Dendritic cell treated with granulocyte-macrophage colony-stimulating factor and Interleukin-4, amounts not matched to agents 40 ng/mL and 50 ng/mL, for 4 days (primary cell): ENCODE measurements around the gene GORAB.

Experiments used
- H3K27ac Mint-ChIP-seq: one replicate; pipeline ENCODE4 v1.8.0; 2022; ENCODE audit warnings: mild to moderate bottlenecking, mixed read lengths
- H3K27me3 Mint-ChIP-seq: one replicate; pipeline ENCODE4 v1.8.0; 2022; ENCODE audit warnings: mild to moderate bottlenecking, mixed read lengths
- H3K36me3 Mint-ChIP-seq: one replicate; pipeline ENCODE4 v1.8.0; 2022; ENCODE audit warnings: low read depth, mixed read lengths
- H3K4me1 Mint-ChIP-seq: one replicate; pipeline ENCODE4 v1.8.0; 2022; ENCODE audit warnings: low read depth, mixed read lengths
- H3K4me3 Mint-ChIP-seq: one replicate; pipeline ENCODE4 v1.8.0; 2022; ENCODE audit warnings: mild to moderate bottlenecking, moderate library complexity, mixed read lengths
- H3K9me3 Mint-ChIP-seq: one replicate; pipeline ENCODE4 v1.8.0; 2022; ENCODE audit warnings: mixed read lengths
- intact Hi-C: fragments of 100-400 bp; cut with micrococcal nuclease; formaldehyde crosslinking; loops from one replicate; pipeline ENCODE4 v1.15.0; 2022

Gene GORAB

DNA sequence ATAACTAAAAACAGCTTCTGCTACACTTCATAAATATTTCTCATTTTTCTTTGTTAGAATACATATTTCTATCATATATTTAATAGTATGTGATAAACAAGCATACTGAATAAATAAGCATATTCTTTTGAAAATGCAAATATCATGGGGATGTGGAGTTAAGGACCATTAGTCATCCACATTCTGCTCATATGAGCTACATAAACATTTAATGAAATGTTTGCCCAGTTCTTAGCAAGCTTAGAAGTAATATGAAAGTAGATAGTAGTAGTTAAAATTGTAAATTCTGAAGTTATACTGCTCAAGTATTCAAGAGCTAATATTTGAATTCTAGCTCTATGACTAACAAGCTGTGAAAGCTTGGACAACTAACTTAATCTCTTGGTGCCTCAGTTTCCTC lies 10.1 kb upstream of the GORAB start:
- H3K27me3 Mint-ChIP-seq, result peaks cover 11% of the 10 kb centered on the region
- no peaks in the 10 kb centered on the region for H3K9me3 Mint-ChIP-seq
- no peaks in the 10 kb centered on the region for H3K36me3 Mint-ChIP-seq
- H3K4me1 Mint-ChIP-seq, result no peaks in the 10 kb centered on the region
- intact Hi-C loops, result no loop called here
- no peak overlapping the region for H3K27ac Mint-ChIP-seq
- no peak overlapping the region for H3K4me3 Mint-ChIP-seq

DNA sequence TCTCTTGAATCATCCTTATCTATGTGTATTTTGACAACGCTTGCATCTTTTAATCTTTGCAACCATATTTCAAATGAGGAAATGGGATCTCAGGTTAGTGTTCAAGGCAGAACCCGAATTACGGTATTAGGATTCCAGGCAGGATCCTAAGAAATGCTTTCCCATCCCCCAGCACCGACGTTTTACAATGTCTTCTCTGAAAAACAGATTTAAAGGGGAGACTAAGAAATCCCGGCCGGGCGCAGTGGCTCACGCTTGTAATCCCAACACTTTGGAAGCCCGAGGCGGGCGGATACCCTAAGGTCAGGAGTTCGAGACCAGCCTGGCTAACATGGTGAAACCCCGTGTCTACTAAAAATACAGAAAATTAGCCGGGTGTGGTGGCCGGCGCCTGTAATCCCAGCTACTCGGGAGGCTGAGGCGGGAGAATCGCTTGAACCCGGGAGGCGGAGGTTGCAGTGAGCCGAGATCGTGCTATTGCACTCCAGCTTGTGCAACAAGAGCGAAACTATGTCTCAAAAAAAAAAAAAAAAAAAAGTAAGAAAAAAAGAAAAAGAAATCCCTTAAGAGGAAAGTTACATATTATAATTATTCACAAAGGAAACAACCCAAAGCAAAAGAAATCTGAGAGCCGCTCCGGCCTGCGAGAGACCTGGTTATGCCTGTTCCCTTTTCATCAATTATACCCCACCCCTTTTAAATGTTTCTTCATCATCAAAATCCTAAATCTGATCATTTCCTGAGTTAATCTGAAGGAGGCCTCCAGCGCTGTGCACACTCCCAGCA lies 801 bp upstream of the GORAB start:
- intact Hi-C loops, result loop anchor here (5.0 to 10.0 kb wide), 3 partner anchors 459 to 1156 kb away; partner anchors contain the start of genes KIFAP3 and SCYL3
- H3K27ac Mint-ChIP-seq, result no peak overlapping the region
- peaks cover 10% of the 10 kb centered on the region for H3K27me3 Mint-ChIP-seq
- H3K9me3 Mint-ChIP-seq, result no peaks in the 10 kb centered on the region
- peaks cover 6% of the 10 kb centered on the region for H3K4me1 Mint-ChIP-seq
- H3K36me3 Mint-ChIP-seq, result peaks cover 6% of the 10 kb centered on the region
- no peak overlapping the region for H3K4me3 Mint-ChIP-seq

DNA sequence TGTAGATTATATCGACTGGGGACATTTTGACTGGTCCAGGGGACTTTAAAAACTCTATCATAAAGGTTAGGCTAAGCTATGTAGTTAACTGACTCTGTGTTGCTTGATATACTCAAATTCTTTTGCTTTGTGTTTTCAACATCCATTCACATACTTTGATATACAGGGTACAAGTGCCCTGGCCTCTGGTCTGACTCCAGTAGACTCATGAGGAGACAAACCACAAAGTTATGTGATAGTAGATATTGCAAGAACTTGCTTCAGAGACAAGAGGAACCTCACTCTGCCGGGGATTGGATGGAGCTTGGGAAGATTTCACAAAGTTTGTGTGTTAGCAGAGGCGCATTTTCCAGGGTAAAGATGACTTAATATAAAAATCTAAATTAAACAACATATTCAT lies 1.3 kb downstream of the GORAB start:
- intact Hi-C loops, result loop anchor here (5.0 to 10.0 kb wide), 3 partner anchors 461 to 1158 kb away; partner anchors contain the start of genes KIFAP3 and SCYL3
- peaks cover 18% of the 10 kb centered on the region for H3K36me3 Mint-ChIP-seq
- peaks cover 17% of the 10 kb centered on the region for H3K4me1 Mint-ChIP-seq
- no peak overlapping the region for H3K27ac Mint-ChIP-seq
- H3K4me3 Mint-ChIP-seq, result no peak overlapping the region
- no peaks in the 10 kb centered on the region for H3K9me3 Mint-ChIP-seq
- H3K27me3 Mint-ChIP-seq, result peaks cover 6% of the 10 kb centered on the region

DNA sequence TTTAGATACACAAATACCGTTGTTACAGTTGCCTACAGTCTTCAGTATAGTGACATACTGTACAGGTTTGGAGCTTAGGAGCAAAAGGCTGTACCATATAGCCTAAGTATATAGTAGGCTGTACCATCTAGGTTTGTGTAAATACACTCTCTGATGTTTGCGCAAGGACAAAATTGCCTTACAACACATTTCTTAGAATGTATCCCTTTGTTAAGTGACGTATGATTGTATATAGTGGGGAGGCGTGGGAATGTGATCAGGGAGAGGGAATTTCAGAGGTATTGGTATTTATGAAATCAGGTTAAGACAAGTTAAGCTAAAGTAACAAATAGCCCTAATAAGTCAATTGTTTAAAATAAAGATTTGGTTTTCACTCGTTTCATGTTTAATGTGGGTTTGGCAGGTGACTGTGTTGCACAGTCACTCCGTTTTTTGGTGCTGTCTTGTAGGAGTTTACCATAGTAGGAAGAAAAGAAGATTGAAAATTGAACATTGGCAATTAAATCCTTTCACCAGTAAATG lies 2.7 kb downstream of the GORAB start:
- H3K27ac Mint-ChIP-seq, result no peak overlapping the region
- H3K27me3 Mint-ChIP-seq, result peaks cover 2% of the 10 kb centered on the region
- intact Hi-C loops, result loop anchor here (5.0 to 10.0 kb wide), 3 partner anchors 462 to 1160 kb away; partner anchors contain the start of genes KIFAP3 and SCYL3
- H3K4me1 Mint-ChIP-seq, result peaks cover 17% of the 10 kb centered on the region
- peaks cover 28% of the 10 kb centered on the region for H3K36me3 Mint-ChIP-seq
- H3K9me3 Mint-ChIP-seq, result no peaks in the 10 kb centered on the region
- no peak overlapping the region for H3K4me3 Mint-ChIP-seq

DNA sequence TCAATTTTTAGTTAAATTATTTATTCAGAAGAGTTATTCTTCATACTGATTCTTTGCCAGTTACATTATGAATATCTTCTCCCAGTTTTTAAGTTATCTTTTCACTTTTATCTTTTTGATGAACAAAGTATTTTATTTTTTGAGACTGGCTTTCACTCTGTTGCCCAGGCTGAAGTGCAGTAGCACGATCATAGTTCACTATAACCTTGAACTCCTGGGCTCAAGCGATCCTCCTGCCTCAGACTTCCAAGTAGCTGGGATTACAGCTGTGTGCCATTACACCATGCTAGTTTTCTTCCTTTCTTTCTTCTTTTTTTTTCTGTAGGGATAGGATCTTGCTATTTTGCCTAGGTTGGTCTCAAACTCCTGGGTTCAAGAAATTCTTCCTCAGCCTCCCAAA lies 3.5 kb downstream of the GORAB start:
- no peak overlapping the region for H3K27ac Mint-ChIP-seq
- no peaks in the 10 kb centered on the region for H3K9me3 Mint-ChIP-seq
- peaks cover 35% of the 10 kb centered on the region for H3K36me3 Mint-ChIP-seq
- H3K4me1 Mint-ChIP-seq, result peaks cover 23% of the 10 kb centered on the region
- H3K4me3 Mint-ChIP-seq, result no peak overlapping the region
- intact Hi-C loops, result loop anchor here (10.0 kb wide), 1 partner anchor 1161 kb away; no protein-coding TSS in a partner anchor
- no peaks in the 10 kb centered on the region for H3K27me3 Mint-ChIP-seq

DNA sequence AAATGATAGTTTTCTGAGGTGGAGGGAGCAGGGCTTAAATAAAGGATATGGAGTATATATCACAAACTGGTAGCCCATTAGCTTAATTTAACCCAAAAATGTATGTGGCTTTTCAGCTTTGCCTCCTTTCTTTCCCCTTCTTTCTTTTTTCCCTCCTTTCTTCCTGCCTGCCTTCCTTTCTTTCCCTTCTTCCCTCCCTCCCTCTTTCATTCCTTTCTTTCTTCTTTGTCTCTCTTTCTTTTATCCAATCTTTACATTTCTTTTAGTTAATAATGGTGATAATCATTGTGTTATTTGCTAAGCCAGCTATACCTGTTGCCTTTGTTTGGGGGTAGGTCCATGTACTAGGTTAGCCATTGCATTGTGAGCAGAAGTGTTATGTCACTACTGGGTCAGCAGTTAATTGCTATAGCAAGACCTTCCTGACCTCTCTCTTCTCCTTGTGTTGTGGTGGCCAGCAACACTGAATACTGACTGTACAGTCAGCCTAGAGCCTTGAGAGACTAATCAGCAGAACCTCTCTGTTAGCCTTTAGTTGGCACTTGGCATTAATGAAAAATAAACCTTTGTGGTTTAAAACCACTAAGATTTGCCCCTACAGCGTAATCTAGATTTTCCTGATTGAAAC lies 5.1 kb downstream of the GORAB start:
- peaks cover 51% of the 10 kb centered on the region for H3K36me3 Mint-ChIP-seq
- intact Hi-C loops, result loop anchor here (10.0 kb wide), 1 partner anchor 1162 kb away; no protein-coding TSS in a partner anchor

DNA sequence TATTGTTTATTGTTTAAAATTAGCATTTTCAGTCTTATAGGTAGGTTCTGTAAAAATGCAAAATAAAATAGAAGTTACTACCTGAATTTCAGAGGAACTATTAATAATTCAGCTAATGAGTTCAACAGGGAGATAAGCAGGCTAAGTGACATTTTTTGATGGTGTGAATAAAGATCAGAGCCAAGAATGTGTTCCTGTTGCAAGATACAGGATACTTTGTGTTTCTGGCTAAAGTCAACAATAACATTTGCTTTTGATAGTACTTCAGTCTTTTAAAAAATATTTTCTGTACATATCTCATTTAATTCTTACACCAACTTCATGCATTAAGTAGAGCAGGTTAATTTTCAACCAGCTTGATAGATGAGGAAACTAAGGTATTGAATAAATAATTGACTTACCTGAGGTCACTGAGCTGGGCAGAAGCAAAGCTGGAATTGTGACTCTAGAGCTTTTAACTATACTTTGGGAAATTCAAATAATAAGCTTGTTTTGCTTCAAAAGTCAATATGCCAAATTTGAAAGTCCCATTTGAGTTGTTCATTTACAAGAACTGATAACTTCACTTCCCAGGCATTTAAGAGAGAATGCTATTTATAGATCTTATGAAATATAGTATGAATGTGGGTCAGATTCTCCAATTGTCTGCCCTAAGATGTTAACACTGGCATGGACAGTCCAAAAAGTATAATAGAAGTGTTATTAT lies 6.0 kb downstream of the GORAB start:
- intact Hi-C loops, result loop anchor here (10.0 kb wide), 1 partner anchor 1163 kb away; no protein-coding TSS in a partner anchor
- Mint-ChIP-seq H3K9me3 (no peaks in the 10 kb centered on the region), H3K27me3 (no peaks in the 10 kb centered on the region), H3K27ac (no peak overlapping the region), H3K4me3 (no peak overlapping the region), H3K36me3 (peaks cover 61% of the 10 kb centered on the region), H3K4me1 (peaks cover 28% of the 10 kb centered on the region)

More for the DNA sequence above, 5.1 kb downstream of the GORAB start:
- Mint-ChIP-seq H3K4me3 (no peak overlapping the region), H3K9me3 (no peaks in the 10 kb centered on the region), H3K27me3 (no peaks in the 10 kb centered on the region), H3K27ac (no peak overlapping the region), H3K4me1 (peaks cover 28% of the 10 kb centered on the region)

DNA sequence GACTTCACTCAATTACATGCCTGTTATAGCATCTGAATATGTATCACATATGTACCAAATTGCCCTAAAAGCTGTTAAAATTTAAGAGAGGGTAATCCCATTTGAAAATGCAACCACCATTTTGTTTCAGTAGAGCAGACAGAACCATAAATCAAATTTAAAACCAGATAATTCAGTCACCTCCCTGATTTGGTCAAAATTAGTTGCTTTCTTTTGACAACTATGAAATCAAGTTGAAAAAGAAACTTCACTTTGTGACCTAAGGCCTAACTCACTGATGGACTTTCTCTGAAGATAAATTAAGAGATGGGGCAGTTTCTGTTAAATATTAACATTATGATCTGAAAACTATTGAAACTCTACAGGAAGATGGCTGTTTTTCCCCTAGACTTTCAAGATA lies 6.7 kb downstream of the GORAB start:
- H3K36me3 Mint-ChIP-seq, result peaks cover 68% of the 10 kb centered on the region
- H3K9me3 Mint-ChIP-seq, result no peaks in the 10 kb centered on the region
- intact Hi-C loops, result loop anchor here (10.0 kb wide), 1 partner anchor 1164 kb away; no protein-coding TSS in a partner anchor
- H3K4me3 Mint-ChIP-seq, result no peak overlapping the region
- no peaks in the 10 kb centered on the region for H3K27me3 Mint-ChIP-seq
- H3K4me1 Mint-ChIP-seq, result peaks cover 28% of the 10 kb centered on the region
- no peak overlapping the region for H3K27ac Mint-ChIP-seq

DNA sequence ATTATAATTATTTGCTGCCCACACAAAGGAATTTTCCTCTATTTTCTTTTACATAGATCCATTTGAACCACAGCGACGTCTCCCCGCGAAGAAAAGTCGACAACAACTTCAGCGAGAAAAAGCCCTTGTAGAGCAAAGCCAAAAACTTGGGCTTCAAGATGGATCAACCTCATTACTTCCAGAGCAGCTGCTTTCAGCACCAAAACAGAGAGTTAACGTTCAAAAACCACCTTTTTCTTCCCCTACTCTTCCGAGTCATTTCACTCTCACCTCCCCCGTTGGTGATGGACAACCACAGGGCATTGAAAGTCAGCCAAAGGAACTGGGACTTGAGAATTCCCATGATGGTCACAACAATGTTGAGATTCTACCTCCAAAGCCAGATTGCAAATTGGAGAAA lies 7.2 kb downstream of the GORAB start:
- peaks cover 28% of the 10 kb centered on the region for H3K4me1 Mint-ChIP-seq
- intact Hi-C loops, result loop anchor here (10.0 kb wide), 1 partner anchor 1164 kb away; no protein-coding TSS in a partner anchor
- no peak overlapping the region for H3K4me3 Mint-ChIP-seq
- no peaks in the 10 kb centered on the region for H3K27me3 Mint-ChIP-seq
- H3K9me3 Mint-ChIP-seq, result no peaks in the 10 kb centered on the region
- H3K27ac Mint-ChIP-seq, result no peak overlapping the region
- peaks cover 73% of the 10 kb centered on the region for H3K36me3 Mint-ChIP-seq

DNA sequence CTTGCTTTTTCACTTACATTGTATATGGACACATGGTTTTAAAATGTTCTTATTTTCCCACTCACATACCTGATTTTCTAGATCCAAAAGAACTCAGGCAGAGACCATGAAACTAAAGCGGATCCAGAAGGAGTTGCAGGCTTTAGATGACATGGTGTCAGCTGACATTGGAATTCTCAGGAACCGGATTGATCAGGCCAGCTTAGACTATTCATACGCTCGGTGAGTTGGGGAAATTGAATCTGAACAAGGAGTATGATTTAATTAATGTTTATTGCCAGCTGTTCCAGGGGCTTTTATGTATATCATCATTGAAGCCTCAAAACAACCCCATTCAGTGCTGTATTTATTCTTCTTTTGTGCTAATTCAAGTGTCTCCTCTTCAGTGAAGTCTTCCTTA lies 12.7 kb downstream of the GORAB start:
- Mint-ChIP-seq H3K27me3 (no peaks in the 10 kb centered on the region), H3K36me3 (peaks cover 96% of the 10 kb centered on the region), H3K27ac (no peak overlapping the region), H3K9me3 (no peaks in the 10 kb centered on the region), H3K4me3 (no peak overlapping the region), H3K4me1 (peaks cover 11% of the 10 kb centered on the region)
- intact Hi-C loops, result no loop called here

DNA sequence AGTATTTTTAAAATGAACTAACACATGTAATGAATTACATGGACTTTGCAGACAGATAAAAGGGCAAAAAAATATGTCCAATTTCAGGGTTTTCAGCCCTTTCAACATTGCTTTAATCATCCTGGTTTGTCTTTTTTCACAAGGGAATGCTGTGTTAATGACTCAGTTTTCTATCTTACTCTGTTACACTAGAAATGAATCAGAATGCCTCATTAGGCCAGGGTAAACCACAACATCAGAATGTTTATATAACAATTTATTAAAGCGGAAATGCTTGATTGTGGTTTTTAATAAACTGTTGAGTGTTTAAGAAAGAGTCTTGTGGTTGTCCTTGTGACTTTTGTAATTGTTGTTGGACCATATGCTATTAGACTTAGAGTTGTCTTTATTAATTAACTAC lies 13.5 kb downstream of the GORAB start:
- intact Hi-C loops, result no loop called here
- no peaks in the 10 kb centered on the region for H3K9me3 Mint-ChIP-seq
- H3K27me3 Mint-ChIP-seq, result no peaks in the 10 kb centered on the region
- H3K4me1 Mint-ChIP-seq, result peaks cover 4% of the 10 kb centered on the region
- no peak overlapping the region for H3K27ac Mint-ChIP-seq
- no peak overlapping the region for H3K4me3 Mint-ChIP-seq
- H3K36me3 Mint-ChIP-seq, result peaks cover 95% of the 10 kb centered on the region

DNA sequence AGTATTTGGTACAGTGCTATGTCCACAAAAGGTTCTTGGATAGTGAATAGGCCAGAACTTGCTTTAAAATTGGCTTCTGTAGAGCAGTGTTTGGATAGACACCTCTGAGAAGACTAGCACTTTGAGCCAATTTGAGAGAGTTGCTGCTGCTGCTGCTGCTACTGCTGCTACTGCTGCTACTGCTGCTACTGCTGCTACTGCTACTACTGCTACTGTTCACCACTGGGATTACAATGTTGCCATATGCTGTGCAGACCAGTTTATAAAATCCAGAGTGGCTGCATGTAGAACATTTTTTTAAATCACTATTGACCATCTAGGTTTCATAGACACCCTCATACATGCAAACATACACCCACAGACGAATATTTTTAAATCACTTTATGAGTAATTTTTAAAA lies 15.3 kb downstream of the GORAB start:
- H3K4me1 Mint-ChIP-seq, result no peaks in the 10 kb centered on the region
- no peak overlapping the region for H3K27ac Mint-ChIP-seq

DNA sequence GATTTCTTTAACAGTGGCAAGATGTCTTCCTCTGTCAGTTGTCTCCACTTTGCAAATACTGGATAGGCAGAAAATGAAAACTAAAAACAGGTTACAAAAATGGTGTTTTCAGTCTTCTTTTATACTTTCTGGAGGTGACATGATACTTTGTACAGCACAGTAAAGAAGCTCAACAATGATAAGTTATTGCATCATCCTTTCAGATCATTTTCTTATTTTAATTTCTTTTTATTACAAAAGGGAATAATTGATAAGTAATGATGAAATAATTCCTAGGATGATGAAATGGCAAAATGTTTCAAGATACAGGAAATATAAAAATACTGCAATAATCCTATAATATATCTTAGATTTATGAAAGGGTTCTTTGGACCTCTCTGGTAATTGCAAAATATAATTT lies 16.5 kb downstream of the GORAB start:
- intact Hi-C loops, result no loop called here
- Mint-ChIP-seq H3K4me3 (no peak overlapping the region), H3K27ac (no peak overlapping the region), H3K27me3 (no peaks in the 10 kb centered on the region), H3K36me3 (peaks cover 90% of the 10 kb centered on the region), H3K4me1 (no peaks in the 10 kb centered on the region), H3K9me3 (no peaks in the 10 kb centered on the region)

More for the DNA sequence above, 15.3 kb downstream of the GORAB start:
- peaks cover 95% of the 10 kb centered on the region for H3K36me3 Mint-ChIP-seq
- intact Hi-C loops, result no loop called here
- H3K27me3 Mint-ChIP-seq, result no peaks in the 10 kb centered on the region
- no peaks in the 10 kb centered on the region for H3K9me3 Mint-ChIP-seq
- H3K4me3 Mint-ChIP-seq, result no peak overlapping the region
